NT2/D1 (cell line): ENCODE data around the gene CPE.

Experiments used
- SUZ12 ChIP-seq: IDR thresholded peaks from 2 replicates; pipeline ENCODE4 v1.6.1; 2011; ENCODE audit not compliant: insufficient read length, insufficient read depth; ENCODE audit errors: extremely low read depth
- YY1 ChIP-seq: IDR thresholded peaks from 2 replicates; pipeline ENCODE4 v1.6.1; 2011; ENCODE audit not compliant: insufficient read length, insufficient read depth

- TF ChIP-seq SUZ12: no peak
- TF ChIP-seq YY1: no peak
Measured at GRCh38 chr4:165345666-165346417, 33.0 kb upstream of the CPE start.
